NCI-H748 (cell line): ENCODE results near the gene OR6A2.
"Not testable (repeated sequence)": the region's sequence is repeated elsewhere in the genome, so short reads cannot be mapped to it uniquely, and the experiment has no call there.

Experiments
- DNase-seq: peaks from one replicate; lab custom pipeline; 2025; ENCODE audit not compliant: unreplicated experiment; lab: John Stamatoyannopoulos, UW

OR6A2 gene

GRCh38 chr11:6799402-6799801, at the start of gene OR6A2:
TSS of gene OR6A2 (minus strand) at chr11:6799689. CDS start at chr11:6795708, 3,981 bp downstream.
- DNase-seq: no peak

- no peak for DNase-seq
These were observed 45.9 kb upstream of the OR6A2 start, which contains the start of gene OR10A5 for GRCh38 chr11:6845383-6845782. TSS of gene OR10A5 (plus strand) at chr11:6845683. CDS start at chr11:6845683, 0 bp downstream.

GRCh38 chr11:6844356-6844755, 44.9 kb upstream of the OR6A2 start:
- DNase-seq: no peak

GRCh38 chr11:6843670-6844069, 44.2 kb upstream of the OR6A2 start:
- no peak for DNase-seq

- no peak for DNase-seq
These were observed 42.2 kb upstream of the OR6A2 start for GRCh38 chr11:6841694-6842093.

GRCh38 chr11:6834021-6834420, 34.5 kb upstream of the OR6A2 start:
- no peak for DNase-seq

GRCh38 chr11:6833356-6833755, 33.9 kb upstream of the OR6A2 start:
- no peak for DNase-seq

GRCh38 chr11:6828103-6828502, 28.6 kb upstream of the OR6A2 start:
- DNase-seq: peak; percentile 6

- DNase-seq: peak; percentile 53
These were observed 25.8 kb upstream of the OR6A2 start for GRCh38 chr11:6825231-6825744.

GRCh38 chr11:6824136-6824823, 24.8 kb upstream of the OR6A2 start:
- DNase-seq: no peak

GRCh38 chr11:6818967-6819366, 19.5 kb upstream of the OR6A2 start:
- DNase-seq: no peak

- DNase-seq: peak; percentile 44
These were observed 18.2 kb upstream of the OR6A2 start for GRCh38 chr11:6817694-6818093.

- DNase-seq: no peak
These were observed 14.2 kb upstream of the OR6A2 start for GRCh38 chr11:6813656-6814055.

GRCh38 chr11:6812390-6813005, 13.0 kb upstream of the OR6A2 start:
- peak; percentile 45 for DNase-seq

GRCh38 chr11:6801075-6801474, 1.6 kb upstream of the OR6A2 start:
- DNase-seq: not testable (repeated sequence)

- DNase-seq: no peak
These were observed 4.8 kb downstream of the OR6A2 start for GRCh38 chr11:6794639-6795038.

- DNase-seq: no peak
These were observed 8.9 kb downstream of the OR6A2 start for GRCh38 chr11:6790546-6790945.

- DNase-seq: no peak
These were observed 16.8 kb downstream of the OR6A2 start, which contains the start of gene OR2AG1 for GRCh38 chr11:6782720-6783119. TSS of gene OR2AG1 (plus strand) at chr11:6783020. CDS start at chr11:6785038, 2,018 bp downstream.

GRCh38 chr11:6780829-6781228, 18.7 kb downstream of the OR6A2 start:
- DNase-seq: no peak

- DNase-seq: no peak
These were observed 21.0 kb downstream of the OR6A2 start for GRCh38 chr11:6778518-6778917.

GRCh38 chr11:6771926-6772893, 27.3 kb downstream of the OR6A2 start, which contains the start of gene OR2AG2:
TSS of gene OR2AG2 (minus strand) at chr11:6771976. CDS start at chr11:6768957, 3,019 bp downstream.
- no peak for DNase-seq
